NOMO-1 treated with dmso at 0.1 percent for 144 hours (cell line): Measurements from ENCODE around the gene ADGRG3.
A peak's percentile ranks its signal among the peaks of the same experiment; 100 is the strongest.

Experiments
- DNase-seq: peaks from one replicate; lab custom pipeline; 2025; ENCODE audit not compliant: unreplicated experiment; lab: John Stamatoyannopoulos, UW

ADGRG3 gene

GRCh38 chr16:57645691-57646387 is 22.3 kb upstream of the ADGRG3 start:
- no peak for DNase-seq

- no peak for DNase-seq
These were observed 21.6 kb upstream of the ADGRG3 start for GRCh38 chr16:57646388-57647039.

GRCh38 chr16:57647136-57647875 is 20.8 kb upstream of the ADGRG3 start:
- no peak for DNase-seq

GRCh38 chr16:57648125-57648524 is 20.0 kb upstream of the ADGRG3 start:
- peak; percentile 37 for DNase-seq

- DNase-seq, result peak; percentile 70
These were observed 19.3 kb upstream of the ADGRG3 start for GRCh38 chr16:57648581-57649442.

- no peak for DNase-seq
These were observed 18.7 kb upstream of the ADGRG3 start for GRCh38 chr16:57649443-57649751.

- no peak for DNase-seq
These were observed 18.3 kb upstream of the ADGRG3 start for GRCh38 chr16:57649846-57650245.

GRCh38 chr16:57651344-57652333 is 16.5 kb upstream of the ADGRG3 start:
- no peak for DNase-seq

GRCh38 chr16:57652695-57653471 is 15.2 kb upstream of the ADGRG3 start:
- DNase-seq, result no peak

GRCh38 chr16:57653936-57654335 is 14.2 kb upstream of the ADGRG3 start:
- no peak for DNase-seq

- DNase-seq, result no peak
These were observed 11.7 kb upstream of the ADGRG3 start for GRCh38 chr16:57656342-57656955.

GRCh38 chr16:57657228-57657627 is 10.9 kb upstream of the ADGRG3 start:
- no peak for DNase-seq

GRCh38 chr16:57658130-57658877 is 9.8 kb upstream of the ADGRG3 start:
- no peak for DNase-seq

- no peak for DNase-seq
These were observed 9.0 kb upstream of the ADGRG3 start for GRCh38 chr16:57658878-57659674.

- no peak for DNase-seq
These were observed 7.2 kb upstream of the ADGRG3 start for GRCh38 chr16:57660715-57661463.

GRCh38 chr16:57661510-57661909 is 6.6 kb upstream of the ADGRG3 start:
- no peak for DNase-seq
